ENCODE measurements around the gene SPAG6. TPM values are rescaled to one million over a fixed set of nuclear protein-coding genes. Genes with fewer than 3 reads are reported as not detected.

Gene SPAG6
- total and polyA plus RNA-seq, 2 of the 8 experiments (the other 6 are each of a cell fraction or from before 2014, with no cell fraction given), result 0.14 TPM; not detected in 1

GRCh38 chr10:22374489-22375126 is 29.3 kb downstream of the SPAG6 start:
- TF ChIP-seq ASH2L (IDR thresholded peaks at IDR 0.05; ENCODE audit: low read length) (no peak), RXRA (IDR thresholded peaks at IDR 0.05; ENCODE audit: insufficient read depth, low read depth, low read length) (no peak), EGR1 (IDR thresholded peaks at IDR 0.05; ENCODE audit: borderline replicate concordance, low read depth, low read length) (no peak), EP300 (IDR thresholded peaks at IDR 0.05; ENCODE audit: borderline replicate concordance in 1 of 2, low read depth in 2 of 2, low read length in 2 of 2) (no peak), SIRT6 (IDR thresholded peaks at IDR 0.05; ENCODE audit: low read length) (no peak), BACH1 (IDR thresholded peaks at IDR 0.05; ENCODE audit: low read length) (no peak)
- H3K23ac ChIP-seq (ENCODE audit: insufficient read length), result no peak overlapping the region
- H3K4me3 ChIP-seq (ENCODE audit: extremely low read depth in 1 of 4, insufficient read depth in 2 of 4, low read depth in 3 of 4, low read length in 4 of 4), result no peak overlapping the region
- no peak overlapping the region for H4K8ac ChIP-seq (ENCODE audit: extremely low read depth, insufficient read depth, low read length)
- no peak overlapping the region for H2BK12ac ChIP-seq (ENCODE audit: low read depth, low read length)
- no peak overlapping the region for H3K27ac ChIP-seq (ENCODE audit: low read depth, low read length)
- H3K27me3 ChIP-seq (replicated peaks in 1 of 4; ENCODE audit: control insufficient read depth in 3 of 4, extremely low read depth in 1 of 4, insufficient read depth in 3 of 4, low read length in 3 of 4), result no peaks in the 10 kb centered on the region
- no peak overlapping the region for H3K9ac ChIP-seq (replicated peaks in 1 of 4; ENCODE audit: extremely low read depth in 1 of 4, low read depth in 3 of 4, low read length in 3 of 4)
- no peak overlapping the region for H2BK5ac ChIP-seq (ENCODE audit: low read depth, low read length)
- no peak for DNase-seq (ENCODE audit: low read depth in 1 of 2, low spot score in 2 of 2)
- H3K56ac ChIP-seq (replicated peaks; ENCODE audit: insufficient read length, low read depth, low read length), result no peak overlapping the region
- H3K4me1 ChIP-seq (replicated peaks in 1 of 4; ENCODE audit: control insufficient read depth in 3 of 4, insufficient read depth in 4 of 4, low read length in 3 of 4), result peaks cover 0 to 6% (median 0%) of the 10 kb centered on the region in 4 experiments; a peak in 2 of 7 replicates
- no peak overlapping the region for H3K4me2 ChIP-seq (ENCODE audit: insufficient read depth in 1 of 2, low read depth in 2 of 2, low read length in 2 of 2)
- no peak overlapping the region for H4K91ac ChIP-seq (replicated peaks; ENCODE audit: insufficient read length, low read length)
- no peaks in the 10 kb centered on the region for H3K23me2 ChIP-seq (ENCODE audit: low read depth, low read length)
- no peak overlapping the region for H3K4ac ChIP-seq (replicated peaks; ENCODE audit: insufficient read length, low read depth, low read length)
- FAIRE-seq, result no peak
- H2BK15ac ChIP-seq (ENCODE audit: low read length), result no peak overlapping the region
- WGBS, 2 experiments (ENCODE audit: extremely low coverage in 1 of 2, insufficient coverage in 1 of 2, insufficient read length in 1 of 2, insufficient replicate concordance in 2 of 2, low coverage in 1 of 2, low lambda C conversion rate in 2 of 2, missing lambda C conversion rate in 1 of 2), result 96% methylated on average over 3 of the region's 3 CpGs; no CpG with 5 or more reads in 1 of the 2 experiments
- H3K9me3 ChIP-seq (ENCODE audit: insufficient read depth in 2 of 2, low read depth in 1 of 2, low read length in 1 of 2), result no peaks in the 10 kb centered on the region
- H3K18ac ChIP-seq (ENCODE audit: extremely low read depth, low read length), result no peak overlapping the region
- H4K5ac ChIP-seq (ENCODE audit: insufficient read length, low read depth, low read length), result no peak overlapping the region
- H3K36me3 ChIP-seq (ENCODE audit: control insufficient read depth in 2 of 4, insufficient read depth in 4 of 4, low read length in 3 of 4), result no peaks in the 10 kb centered on the region
- no peak overlapping the region for H2BK20ac ChIP-seq (ENCODE audit: low read length)
- ChIA-PET POLR2A (ENCODE audit: partially characterized antibody) (no interaction called here), CTCF (ENCODE audit: partially characterized antibody) (interaction anchor here (0.6 kb wide), 3 partner anchors 169 to 210 kb away, joined by 3 read pairs; no protein-coding TSS in a partner anchor)
- no peaks in the 10 kb centered on the region for H4K20me1 ChIP-seq (replicated peaks in 1 of 2; ENCODE audit: control insufficient read depth in 1 of 2, insufficient read depth in 2 of 2, low read length in 2 of 2)
- no peaks in the 10 kb centered on the region for H3K79me2 ChIP-seq (ENCODE audit: control insufficient read depth in 1 of 2, insufficient read depth in 2 of 2, low read length in 2 of 2)
- H3K14ac ChIP-seq (ENCODE audit: insufficient read length), result no peak overlapping the region
- H2AFZ ChIP-seq (ENCODE audit: low read length), result no peak overlapping the region
- no peak overlapping the region for H2AK5ac ChIP-seq (ENCODE audit: low read depth, low read length)
- H2BK120ac ChIP-seq (replicated peaks; ENCODE audit: low read depth, low read length), result no peak overlapping the region
- no peaks in the 10 kb centered on the region for H3K79me1 ChIP-seq (ENCODE audit: low read depth, low read length)

Measured in H1 (cell line).